ENCODE data around the gene SETBP1. TPM values are rescaled to one million over a fixed set of nuclear protein-coding genes. Genes with fewer than 3 reads are reported as not detected.

SETBP1 gene
- total and polyA plus RNA-seq, 8 donors, result 19.7 to 27.5 (median 21.5) TPM

DNA sequence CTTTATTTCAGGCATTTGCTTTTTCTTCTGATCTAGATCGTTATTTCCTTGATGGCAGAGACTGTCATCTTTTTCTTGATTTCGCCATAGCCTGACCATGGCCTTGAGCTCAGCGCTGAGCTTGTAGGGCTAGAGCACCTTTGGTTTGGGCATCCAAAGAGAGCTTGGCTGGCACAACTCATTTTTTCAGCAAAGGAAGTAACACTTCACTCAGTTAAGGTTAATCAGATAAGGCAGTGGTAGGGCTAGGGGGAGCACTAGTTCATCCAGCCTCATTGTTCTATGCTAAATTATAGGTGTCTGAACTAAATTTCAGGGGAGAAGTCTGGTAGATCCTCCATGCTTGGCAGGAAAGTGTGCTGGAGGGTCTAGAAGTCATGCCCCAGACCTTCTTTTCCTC lies 125.0 kb downstream of the SETBP1 start:
- ATAC-seq (no peak), DNase-seq (no peak)
- no peaks in the 10 kb centered on the region for H3K36me3 ChIP-seq
- H3K27me3 ChIP-seq, result no peaks in the 10 kb centered on the region
- intact Hi-C loops (cut with DNase I), result no loop called here
- H3K9me3 ChIP-seq, result no peaks in the 10 kb centered on the region
- TF ChIP-seq, protein P1, sequence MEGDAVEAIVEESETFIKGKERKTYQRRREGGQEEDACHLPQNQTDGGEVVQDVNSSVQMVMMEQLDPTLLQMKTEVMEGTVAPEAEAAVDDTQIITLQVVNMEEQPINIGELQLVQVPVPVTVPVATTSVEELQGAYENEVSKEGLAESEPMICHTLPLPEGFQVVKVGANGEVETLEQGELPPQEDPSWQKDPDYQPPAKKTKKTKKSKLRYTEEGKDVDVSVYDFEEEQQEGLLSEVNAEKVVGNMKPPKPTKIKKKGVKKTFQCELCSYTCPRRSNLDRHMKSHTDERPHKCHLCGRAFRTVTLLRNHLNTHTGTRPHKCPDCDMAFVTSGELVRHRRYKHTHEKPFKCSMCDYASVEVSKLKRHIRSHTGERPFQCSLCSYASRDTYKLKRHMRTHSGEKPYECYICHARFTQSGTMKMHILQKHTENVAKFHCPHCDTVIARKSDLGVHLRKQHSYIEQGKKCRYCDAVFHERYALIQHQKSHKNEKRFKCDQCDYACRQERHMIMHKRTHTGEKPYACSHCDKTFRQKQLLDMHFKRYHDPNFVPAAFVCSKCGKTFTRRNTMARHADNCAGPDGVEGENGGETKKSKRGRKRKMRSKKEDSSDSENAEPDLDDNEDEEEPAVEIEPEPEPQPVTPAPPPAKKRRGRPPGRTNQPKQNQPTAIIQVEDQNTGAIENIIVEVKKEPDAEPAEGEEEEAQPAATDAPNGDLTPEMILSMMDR (IDR thresholded peaks at IDR 0.05), result no peak
- no peak overlapping the region for H3K4me3 ChIP-seq
- H3K27ac ChIP-seq, result no peak overlapping the region
- peaks cover 0 to 3% of the 10 kb centered on the region in 2 donors for H3K4me1 ChIP-seq

DNA sequence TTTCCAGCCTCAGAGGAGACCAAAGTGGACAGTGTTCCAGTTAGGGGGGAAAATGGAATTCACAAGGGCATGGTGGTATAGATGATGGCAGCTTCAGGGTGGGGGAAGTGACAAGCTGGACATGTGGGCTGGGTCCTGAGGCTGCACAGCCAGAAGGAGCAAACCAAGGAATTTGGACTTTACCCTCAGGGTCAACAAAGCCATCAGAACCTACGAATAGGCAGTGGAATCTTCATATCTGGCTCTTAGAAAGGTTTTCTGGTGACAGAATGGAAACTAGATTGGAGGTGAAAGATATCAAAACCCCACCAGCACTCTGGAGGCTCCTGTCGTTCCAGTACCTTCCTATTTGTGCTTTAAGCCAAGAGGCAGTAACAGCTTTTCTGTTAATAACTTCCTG lies 127.1 kb downstream of the SETBP1 start:
- no peaks in the 10 kb centered on the region for H3K9me3 ChIP-seq
- no peak overlapping the region for H3K27ac ChIP-seq
- TF ChIP-seq, protein P1 (IDR thresholded peaks at IDR 0.05), result no peak
- H3K4me1 ChIP-seq, result peaks cover 0 to 1% of the 10 kb centered on the region in 2 donors
- H3K36me3 ChIP-seq, result no peaks in the 10 kb centered on the region
- H3K4me3 ChIP-seq, result no peak overlapping the region
- DNase-seq (no peak), ATAC-seq (no peak)
- H3K27me3 ChIP-seq, result no peaks in the 10 kb centered on the region
- intact Hi-C loops (cut with DNase I), result no loop called here

DNA sequence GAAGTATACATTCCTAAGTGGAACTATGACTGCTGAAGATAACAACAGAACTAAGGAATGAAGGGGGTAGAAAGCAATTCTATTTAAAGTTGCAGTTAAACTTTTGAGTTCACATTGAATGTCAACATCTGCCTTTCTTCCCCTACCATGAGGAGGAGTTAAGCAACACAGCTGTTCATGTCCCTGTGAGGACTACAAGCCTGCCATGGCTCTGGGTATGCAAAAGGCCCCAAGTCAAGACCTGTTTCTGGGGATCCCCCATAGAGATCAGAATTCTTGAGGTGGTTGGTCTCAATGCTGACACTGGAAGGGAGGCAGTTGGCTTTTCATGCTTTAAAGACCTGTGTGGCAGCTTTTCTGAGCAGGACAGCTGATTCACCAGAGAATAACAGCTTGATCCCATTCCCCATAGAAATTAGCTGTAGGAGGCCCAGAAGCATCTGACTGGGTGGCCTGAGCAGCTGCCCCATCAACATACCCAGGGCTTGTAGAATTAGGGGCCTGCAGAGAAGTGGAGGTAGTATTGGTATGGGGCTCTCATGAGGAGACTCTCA lies 131.0 kb downstream of the SETBP1 start:
- TF ChIP-seq, protein P1 (IDR thresholded peaks at IDR 0.05), result no peak
- intact Hi-C loops (cut with DNase I), result no loop called here

DNA sequence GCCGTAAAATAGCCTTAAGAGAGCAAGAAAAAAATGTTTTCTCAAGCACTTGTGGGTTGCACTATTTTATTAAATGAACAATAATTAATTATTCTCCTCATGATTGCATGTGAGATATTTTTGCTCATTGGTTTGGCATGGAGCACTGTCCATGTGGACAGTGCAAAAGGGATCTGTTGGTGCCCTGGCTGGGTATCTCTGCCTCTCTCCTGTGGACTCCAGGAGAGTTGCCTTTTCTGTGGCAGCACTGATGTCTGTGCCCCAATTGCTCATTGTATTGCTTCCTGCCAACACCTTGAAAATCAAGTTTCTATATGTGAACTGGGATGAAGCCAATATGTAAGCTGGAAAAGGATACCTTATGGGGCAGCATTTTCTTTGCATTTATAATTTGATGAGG lies 131.7 kb downstream of the SETBP1 start:
- no peaks in the 10 kb centered on the region for H3K4me1 ChIP-seq
- H3K36me3 ChIP-seq, result no peaks in the 10 kb centered on the region
- H3K4me3 ChIP-seq, result no peak overlapping the region
- no peak overlapping the region for H3K27ac ChIP-seq
- intact Hi-C loops (cut with DNase I), result no loop called here
- DNase-seq (no peak), ATAC-seq (no peak)
- H3K9me3 ChIP-seq, result no peaks in the 10 kb centered on the region
- H3K27me3 ChIP-seq, result no peaks in the 10 kb centered on the region
- TF ChIP-seq, protein P1 (IDR thresholded peaks at IDR 0.05), result no peak

More for the DNA sequence above, 131.0 kb downstream of the SETBP1 start:
- Histone ChIP-seq H3K36me3 (no peaks in the 10 kb centered on the region), H3K27ac (no peak overlapping the region), H3K9me3 (no peaks in the 10 kb centered on the region), H3K4me3 (no peak overlapping the region), H3K4me1 (no peaks in the 10 kb centered on the region), H3K27me3 (no peaks in the 10 kb centered on the region)
- ATAC-seq (no peak), DNase-seq (no peak)

DNA sequence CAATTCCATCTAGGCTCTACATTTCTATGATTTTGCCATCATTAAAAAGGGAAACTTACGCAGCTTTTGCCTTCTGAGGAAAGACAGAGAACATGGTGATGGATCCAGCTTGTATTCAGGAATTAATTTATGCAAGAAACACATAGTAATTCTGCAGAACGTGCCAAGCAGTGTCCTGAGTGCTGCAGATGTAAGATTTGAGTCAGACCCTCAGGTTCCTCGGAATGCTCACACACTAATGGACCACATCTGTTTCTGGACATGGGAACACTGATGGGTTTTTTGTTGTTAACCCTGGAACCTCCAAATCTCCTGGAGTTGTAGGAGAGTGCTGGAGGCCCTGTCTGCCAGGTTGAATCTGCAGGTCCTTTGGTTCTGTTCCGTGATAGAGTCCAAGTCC lies 132.9 kb downstream of the SETBP1 start:
- no peaks in the 10 kb centered on the region for H3K36me3 ChIP-seq
- no peak overlapping the region for H3K4me3 ChIP-seq
- intact Hi-C loops (cut with DNase I), result no loop called here
- TF ChIP-seq, protein P1 (IDR thresholded peaks at IDR 0.05), result no peak
- no peaks in the 10 kb centered on the region for H3K27me3 ChIP-seq
- no peaks in the 10 kb centered on the region for H3K4me1 ChIP-seq
- DNase-seq (no peak), ATAC-seq (no peak)
- no peaks in the 10 kb centered on the region for H3K9me3 ChIP-seq
- H3K27ac ChIP-seq, result no peak overlapping the region

Measured in left lung (tissue), 10 donors.